OCI-LY1 (cell line): ENCODE measurements around the gene ZNF786.

Source experiments
- CTCF ChIP-seq: fragments of 200-600 bp; sonication (generic), shearing (Covaris generic); IDR thresholded peaks from 2 replicates; pipeline ENCODE4 v1.5.1; 2017; ENCODE audit warnings: mild to moderate bottlenecking, antibody characterized with exemption, low read length, moderate library complexity, mixed read lengths
- EZH2 ChIP-seq: fragments of 200-600 bp; sonication (generic), shearing (Covaris generic); IDR thresholded peaks from 2 replicates; pipeline ENCODE4 v1.8.0; 2017; ENCODE audit warnings: borderline replicate concordance, mixed run types, mild to moderate bottlenecking, antibody characterized with exemption, low read length, moderate library complexity, mixed read lengths

GRCh38 chr7:149053384-149053783, 37.1 kb downstream of the ZNF786 start:
- no peak for TF ChIP-seq CTCF
- no peak for TF ChIP-seq EZH2
